HG03159 (cell line): ENCODE results near the gene KAT2A.

Source experiments
- ATAC-seq: cut with Tn5 transposase; IDR thresholded peaks from one replicate; pipeline ENCODE4 v1.9.1; 2021; ENCODE audit warnings: mild to moderate bottlenecking, moderate library complexity; ENCODE audit not compliant: unreplicated experiment

KAT2A gene

DNA sequence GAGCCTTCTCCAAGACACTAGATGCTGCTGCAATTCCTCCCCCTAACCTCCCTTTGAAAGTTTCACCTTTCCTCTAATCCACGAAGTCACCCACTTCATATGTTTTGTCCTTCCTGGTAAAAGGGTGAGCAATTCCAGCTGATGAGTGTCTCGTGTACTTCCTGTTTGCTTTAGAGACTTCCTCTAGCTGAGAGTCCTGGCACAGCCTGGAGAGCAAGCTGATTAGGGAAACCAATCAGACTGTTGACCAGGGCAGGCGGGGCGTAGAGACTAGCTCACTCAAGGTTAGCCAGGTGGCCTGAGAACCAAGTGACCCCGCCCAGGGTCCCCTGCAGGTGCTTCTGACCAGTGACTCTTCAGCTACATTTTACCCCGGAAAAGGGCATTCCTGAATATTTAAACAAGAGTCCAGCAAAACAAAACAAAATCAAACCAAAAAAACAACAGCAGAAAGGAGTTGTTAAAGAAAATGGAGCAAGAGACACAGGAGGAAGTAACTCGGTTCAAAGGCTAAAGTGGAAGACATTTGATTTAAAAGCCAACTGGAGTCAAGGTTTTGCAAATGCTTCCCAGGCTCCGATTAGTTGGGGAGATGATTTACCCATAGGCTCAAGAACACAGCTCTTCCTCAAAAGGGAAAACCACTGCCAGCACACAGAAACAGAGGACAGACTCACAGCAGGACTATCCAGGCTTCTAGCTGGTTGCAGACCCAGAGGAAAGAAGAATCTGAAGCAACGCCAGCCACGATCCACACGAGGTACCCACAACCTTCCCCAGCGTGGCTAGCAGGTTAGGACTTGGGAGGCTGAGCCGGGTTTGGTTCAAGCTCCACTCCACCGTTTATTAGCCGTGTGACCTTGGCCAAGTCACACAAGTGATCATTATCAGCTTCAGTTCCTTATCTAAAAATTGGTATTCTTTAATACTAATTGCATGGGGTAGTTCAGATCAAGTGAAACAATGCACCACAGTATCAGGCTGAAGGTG is 14.8 kb upstream of the KAT2A start:
- ATAC-seq, result no peak

DNA sequence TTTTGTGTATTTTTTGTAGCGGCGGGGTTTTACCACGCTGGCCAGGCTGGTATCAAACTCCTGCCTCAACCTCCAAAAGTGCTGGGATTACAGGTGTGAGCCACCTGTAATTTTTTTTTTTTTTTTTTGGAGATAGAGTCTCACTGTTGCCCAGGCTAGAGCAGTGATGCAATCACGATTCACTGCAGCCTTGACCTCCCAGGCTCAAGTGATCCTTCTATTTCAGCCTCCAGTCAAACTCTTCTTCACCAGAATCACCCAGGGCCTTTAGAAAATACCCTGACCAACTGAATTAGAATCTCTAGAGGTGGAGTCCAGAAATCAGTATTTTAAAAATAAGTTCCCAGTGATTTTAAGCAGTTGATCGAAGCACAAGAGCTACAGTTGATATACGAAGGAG is 14.0 kb upstream of the KAT2A start:
- ATAC-seq, result no peak

DNA sequence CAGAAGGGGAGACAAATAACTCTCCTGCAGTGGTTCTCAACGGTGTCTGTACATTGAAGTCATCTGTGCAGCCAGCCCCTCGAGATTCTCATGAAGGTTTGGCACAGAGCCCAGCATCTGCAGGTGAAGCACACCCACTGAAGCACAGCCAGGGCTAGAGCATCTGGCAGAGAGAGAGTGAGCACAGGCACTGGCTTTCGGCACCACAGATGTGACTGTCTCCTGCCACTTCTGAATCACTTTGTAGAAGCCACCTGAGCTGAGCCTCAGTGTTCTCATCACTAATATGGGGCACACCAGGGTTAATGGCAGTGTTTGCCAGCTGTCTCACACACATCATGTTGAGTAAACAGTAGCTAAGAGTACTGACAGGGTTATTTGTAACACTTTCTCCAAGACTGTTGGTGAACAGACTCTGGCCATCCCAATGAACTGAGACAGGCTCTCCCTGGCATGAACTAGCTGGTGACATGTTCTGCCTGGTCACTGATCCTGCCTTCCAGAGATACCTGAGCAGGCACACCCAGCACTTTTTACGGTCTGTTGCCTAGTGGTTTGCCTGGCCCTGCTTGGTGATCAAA is 12.4 kb upstream of the KAT2A start:
- ATAC-seq, result peak; percentile 60

DNA sequence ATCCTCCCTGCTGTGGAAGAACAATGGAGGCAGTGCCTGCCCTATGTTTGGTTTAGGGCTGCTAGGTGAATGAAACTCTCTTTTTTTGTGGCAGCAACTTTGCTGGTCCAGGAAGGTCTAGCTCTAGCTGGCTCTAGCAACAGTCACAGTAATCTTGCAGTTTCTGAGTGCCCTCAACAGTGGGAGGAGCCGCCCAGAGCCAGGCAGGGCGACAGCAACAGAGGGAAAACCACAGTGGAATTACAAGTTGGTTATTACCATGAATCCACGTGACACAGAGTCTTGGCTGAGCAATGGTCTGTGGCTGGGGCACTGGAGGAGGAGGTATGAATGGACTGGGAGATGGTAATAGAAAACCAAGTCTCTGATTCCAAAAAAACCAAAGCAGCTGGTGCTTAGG is 11.8 kb upstream of the KAT2A start:
- peak; percentile 29 for ATAC-seq

DNA sequence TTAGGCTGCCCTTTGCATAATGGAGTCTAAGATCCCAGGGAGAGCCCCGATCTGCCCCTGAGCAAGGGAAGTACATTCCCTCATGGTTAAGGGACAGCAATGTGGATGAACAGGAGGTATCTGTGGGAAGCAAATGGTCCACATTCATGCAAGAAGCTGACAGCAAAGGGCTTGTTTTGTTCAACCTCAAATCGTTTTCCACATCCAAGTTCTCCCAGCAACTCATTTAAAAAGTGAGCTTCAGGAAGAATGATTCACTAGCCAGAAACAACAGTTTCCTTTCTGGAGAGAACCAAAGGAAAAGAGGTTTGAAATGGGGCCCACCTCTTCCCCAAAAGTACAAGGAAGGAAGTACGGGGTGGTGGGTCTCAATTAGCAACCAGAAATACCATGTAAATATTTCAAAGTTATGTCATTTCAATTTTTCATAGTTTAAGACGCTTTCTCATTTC is 10.8 kb upstream of the KAT2A start:
- ATAC-seq, result no peak

DNA sequence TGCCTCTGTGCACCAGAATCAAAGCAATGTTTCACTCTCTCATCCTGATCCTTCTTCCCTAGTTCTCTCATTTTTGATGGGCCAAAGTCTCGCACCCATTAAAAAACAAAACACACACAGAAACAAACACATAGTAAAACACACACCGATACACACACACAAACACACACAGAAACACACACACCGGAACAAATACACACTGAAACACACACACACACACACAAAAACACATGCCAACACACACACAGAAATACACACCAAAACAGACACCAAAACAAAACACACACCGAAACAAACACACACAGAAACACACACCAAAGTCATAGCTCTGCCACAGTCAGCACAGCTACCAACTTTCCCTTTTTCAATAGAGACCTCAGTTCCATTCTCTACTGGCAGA is 10.1 kb upstream of the KAT2A start:
- ATAC-seq, result no peak

DNA sequence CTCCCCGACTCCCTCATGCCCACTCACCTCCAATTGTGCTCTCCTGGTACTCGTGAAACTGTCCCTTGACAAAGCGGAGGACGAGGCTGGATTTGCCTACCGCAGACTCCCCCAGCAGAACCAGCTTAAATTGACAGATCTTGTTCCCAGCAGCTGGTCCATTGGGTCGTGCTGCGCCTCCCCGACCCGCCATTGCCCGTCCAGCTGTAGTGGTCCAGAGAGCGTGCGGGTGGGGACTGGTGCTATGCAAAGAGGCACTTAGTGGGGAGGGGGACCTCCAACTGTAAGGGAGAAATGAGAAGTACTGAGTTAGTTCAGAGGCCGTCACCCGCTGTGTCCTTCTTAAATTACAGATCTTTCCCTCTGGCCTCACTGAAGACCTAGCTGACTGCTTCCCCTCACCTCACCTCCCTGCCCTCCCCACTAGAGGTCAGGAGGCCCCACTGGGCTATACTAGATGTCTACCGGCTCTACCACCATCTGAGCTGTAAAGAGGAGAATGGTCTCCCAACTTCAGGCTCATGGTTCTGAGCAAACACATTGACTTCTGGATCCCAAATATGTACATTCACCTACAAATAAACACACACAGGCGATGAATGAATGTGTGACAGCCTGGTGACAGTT is 9.3 kb upstream of the KAT2A start:
- ATAC-seq, result no peak

DNA sequence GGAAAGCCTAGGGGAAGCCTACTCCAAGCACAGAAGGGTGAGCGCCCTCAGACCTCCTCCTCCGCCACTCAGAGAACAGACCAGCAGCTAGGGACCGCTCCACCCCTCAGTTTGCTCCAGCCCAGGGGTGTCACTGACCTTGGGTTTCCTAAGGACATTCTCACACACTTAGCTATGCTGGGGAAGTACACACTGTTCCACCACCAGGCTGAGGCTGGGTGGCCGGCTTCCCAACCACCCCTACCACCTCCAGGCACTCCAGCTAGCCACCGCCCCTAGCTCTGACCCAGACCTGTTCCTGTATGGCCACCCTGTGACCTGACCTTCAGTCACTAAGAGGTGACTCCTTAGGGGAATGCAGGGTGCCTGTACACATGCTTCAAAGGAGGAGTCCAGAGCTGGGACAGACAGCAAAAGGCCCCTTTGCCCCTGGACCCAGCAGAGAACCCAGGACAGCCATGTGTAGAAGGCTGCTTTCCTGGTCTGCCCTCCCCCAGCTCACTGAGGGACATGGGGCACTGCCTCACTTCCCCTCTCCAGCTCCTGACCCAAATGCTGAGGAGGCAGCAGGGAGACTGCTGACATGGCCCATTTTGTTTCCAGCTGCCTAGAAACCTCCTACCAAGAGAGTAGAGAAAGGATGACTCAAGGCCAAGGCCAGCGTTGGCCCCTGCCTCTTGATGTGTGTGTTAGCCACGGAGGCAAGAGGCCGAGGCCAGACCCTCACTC is 8.1 kb upstream of the KAT2A start:
- ATAC-seq, result no peak

DNA sequence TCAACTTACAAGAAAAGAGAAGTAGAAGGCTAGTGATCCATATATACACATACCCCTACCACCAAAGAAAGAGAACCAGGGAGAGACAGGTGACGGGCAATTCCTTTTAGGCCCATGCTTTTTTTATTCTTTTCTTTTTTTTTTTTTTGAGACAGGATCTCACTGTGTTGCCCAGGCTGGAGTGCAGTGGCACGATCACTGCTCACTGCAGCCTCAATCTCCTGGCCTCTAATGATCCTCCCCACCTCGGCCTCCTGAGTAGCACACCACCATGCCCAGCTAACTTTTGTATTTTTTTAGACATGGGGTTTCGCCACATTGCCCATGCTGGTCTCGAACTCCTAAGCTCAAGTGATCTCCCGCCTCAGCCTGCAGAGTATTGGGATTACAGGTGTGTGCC is 6.2 kb upstream of the KAT2A start:
- ATAC-seq, result no peak

DNA sequence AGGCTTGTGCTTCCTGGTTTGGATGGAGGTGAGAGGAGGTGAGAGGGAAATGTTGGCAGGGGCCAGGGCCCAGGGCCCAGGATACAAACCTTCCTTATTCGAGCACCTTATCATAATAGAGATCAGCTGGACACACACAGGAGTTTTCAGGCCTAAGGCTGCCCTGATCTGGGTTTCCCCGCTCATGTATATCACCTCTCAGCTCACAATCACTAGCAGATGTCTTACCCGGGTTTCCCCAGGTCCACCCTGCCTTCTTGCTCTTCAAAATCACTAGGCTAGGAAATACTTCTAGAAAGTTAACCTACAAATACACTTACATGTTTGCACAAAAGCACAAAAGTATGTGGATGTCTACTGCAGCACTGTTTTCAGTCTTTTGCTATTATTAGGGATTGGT is 5.7 kb upstream of the KAT2A start:
- no peak for ATAC-seq

DNA sequence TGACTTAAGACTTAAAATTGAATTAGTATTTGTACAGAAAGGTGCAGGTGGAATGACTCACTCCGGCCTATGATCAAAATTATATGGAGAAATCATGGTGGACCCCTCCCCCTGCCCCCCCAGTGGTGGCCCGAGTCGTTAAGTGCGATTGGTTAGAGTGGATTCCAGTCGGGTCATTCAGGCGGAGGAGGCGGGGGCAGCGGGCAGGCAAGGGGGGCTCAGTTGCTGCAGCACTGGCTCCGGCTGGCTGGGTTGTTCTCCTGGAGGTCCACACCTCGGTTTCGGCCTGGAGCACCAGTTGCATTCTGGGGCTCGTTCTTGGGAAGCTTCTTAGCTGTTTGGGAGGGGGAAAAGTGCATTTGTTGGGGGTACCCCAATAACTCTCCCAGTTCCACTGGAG is 4.4 kb upstream of the KAT2A start:
- no peak for ATAC-seq

DNA sequence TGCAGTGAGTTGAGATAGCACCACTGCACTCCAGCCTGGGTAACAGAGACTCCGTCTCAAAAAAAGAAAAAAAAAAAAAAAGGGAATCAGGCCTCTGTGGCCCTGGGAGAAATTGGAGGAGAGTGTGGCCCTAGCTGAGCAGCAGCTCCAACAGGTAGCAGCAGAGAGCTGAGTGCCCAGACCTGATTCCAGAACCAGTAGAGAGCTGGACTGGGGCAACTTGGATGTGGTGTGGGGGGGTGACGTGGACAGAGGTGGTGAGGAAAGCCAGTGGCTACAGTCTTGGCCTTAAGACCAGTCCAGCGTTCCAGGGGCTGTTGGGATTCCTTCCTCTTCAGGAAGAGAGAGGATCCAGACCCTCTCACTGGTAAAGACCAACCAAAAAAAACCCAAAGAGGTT is 3.1 kb upstream of the KAT2A start:
- ATAC-seq, result no peak

DNA sequence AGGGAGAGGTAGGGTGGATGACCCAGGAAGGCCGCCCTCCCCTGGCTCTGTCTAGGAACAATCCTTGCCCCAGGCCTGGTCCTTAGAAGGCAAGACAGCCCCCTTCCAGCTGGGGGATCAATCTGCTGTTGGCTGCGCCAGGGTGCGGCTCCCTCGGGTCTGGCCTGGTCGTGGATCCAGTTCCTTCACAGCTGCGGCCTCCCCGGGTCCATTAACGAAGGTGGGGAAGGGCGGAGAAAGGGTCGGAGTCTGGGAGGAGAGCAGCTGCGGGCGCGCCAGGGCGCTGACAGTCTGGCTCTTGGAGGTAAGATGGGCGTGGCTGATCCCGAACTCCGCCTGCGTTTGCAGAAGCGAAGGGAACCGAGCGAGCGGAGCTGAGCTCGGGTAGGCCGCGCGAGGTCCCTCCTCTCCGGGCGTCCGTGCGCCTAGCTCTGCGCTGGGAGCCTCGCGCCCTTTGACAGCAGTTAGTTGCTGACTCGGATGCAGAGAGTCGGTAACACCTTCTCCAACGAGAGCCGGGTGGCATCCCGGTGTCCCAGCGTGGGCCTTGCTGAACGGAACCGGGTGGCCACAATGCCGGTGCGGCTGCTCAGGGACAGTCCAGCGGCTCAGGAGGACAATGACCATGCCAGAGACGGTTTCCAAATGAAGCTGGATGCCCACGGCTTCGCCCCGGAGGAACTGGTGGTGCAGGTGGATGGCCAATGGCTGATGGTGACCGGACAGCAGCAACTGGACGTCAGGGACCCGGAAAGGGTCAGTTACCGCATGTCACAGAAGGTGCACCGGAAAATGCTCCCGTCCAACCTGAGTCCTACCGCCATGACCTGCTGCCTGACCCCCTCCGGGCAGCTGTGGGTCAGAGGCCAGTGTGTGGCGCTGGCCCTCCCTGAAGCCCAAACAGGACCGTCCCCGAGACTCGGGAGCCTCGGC is 1.5 kb upstream of the KAT2A start, which contains the start of gene HSPB9:
HSPB9 (plus strand) TSS at position 434 of the 933 bp plus-strand sequence; CDS start at position 481, 47 bp downstream.
- no peak for ATAC-seq

DNA sequence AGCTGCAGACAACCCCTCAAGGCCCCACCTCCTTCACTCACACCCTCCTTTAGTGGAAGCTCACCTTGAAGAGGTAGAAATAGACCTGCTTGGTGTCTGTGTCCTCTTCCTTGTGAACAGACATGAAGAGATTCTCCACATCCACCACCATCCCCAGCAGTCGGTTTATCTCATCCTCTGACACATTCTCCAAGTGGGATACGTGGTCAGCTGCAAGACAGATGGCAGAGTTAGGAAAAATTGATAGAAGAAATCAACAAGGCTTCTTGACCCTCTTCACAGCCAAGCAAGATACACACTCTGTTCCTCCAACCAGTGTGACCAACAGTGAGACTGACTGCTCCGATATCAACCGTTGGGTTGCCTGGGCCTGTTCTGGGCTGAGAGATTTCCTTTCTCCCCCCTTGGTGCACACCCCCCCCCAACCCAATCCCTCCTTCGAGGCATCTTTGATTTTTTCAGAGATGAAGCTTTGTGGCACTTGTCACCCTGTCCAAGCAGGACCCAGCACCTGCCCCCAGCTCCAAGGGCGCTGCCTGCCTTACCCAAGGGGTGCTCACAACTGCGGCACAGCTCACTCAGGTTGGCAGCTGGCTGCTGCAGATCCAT is 902 bp downstream of the KAT2A start:
- no peak for ATAC-seq

DNA sequence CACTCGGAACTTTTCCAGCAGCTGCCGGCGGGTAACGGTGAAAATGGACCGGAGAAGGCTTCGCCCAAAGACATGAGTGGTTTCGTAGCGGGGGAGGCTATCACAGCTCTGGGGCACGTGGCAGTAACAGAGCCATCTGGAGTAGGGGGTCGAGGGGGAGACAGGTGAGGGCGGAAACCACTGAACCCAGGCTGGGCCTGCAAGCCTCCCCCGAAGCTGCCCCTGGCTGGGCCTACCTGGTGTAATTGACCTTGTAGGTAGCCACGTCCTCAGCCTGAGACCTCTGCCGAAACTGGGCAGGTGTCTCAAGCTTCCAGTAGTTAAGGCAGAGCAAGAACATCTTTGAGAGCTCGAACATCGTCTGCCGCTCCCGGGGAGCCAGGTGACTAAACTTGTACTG is 1.9 kb downstream of the KAT2A start:
- no peak for ATAC-seq

DNA sequence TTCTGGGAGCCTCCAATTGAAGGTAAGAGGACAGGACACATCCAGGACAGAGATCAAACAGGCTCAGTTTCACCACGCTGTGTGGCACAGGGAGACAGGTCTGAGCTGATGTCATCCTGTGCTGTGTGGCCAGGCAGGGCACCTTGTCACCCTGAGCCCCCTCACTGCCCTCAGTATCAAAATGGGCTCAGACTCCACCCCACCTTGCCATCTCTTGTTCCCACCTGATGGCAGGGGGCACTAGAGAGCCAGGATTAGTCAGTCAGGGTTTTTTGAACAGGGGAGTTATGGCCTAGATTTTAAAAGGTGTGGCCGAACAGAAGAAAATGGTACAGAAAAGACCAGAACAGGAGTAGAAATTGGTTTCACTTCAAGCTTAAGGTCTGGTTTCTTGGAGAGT is 2.6 kb downstream of the KAT2A start:
- no peak for ATAC-seq

DNA sequence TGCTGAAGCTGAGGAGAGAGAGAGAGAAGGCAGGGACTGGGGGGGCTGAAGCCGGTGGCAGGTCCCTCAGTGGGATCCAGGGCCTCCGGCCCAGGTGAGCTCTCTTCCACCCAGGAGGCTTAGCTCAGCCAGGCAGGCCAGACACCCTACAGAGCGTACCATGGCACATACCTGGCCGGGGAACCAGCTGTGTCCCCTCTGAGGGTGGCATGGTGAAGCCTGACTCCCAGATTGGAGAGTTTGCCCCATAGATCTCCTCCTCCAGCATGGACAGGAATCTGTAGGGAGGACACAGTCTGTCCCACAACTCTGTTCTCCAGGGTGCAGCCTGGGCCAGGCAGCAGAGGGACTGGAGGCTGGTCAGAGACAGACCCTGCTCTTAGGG is 3.0 kb downstream of the KAT2A start:
- no peak for ATAC-seq

DNA sequence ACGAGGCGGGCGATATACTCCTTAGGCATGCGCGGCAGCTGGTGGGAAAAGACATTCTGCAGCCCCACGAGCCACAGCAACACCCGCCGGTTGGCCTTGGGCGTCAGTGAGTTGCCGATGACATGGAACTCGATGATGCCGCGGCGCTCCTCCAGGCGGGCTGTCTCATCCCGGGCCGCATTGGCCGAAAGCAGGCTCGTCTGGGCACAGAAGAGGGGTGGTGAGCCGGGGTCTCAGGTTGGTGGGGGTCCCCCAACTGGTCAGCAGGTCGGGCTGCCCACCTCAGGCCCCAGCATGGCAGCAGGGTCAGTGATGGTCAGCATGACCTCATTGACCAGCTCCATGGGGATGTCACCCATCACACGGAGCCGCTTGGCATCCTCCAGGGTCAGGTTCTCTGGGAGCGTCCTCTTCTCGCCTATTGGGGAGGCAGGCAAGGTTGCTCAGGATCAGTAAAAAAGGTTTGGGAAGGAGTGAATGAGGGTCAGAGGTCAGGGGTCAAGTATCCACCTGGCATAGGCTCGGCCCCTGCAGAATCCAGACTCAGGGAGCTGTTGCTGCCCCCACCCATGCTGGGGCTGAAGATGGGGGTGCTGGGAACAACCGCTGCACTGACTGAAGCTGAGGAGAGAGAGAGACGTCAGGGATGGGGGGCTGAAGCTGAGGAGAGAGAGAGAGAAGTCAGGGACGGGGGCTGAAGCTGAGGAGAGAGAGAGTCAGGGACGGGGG is 3.6 kb downstream of the KAT2A start:
- ATAC-seq, result no peak
